HepG2 (cell line): ENCODE measurements around the gene CALML5. TPM values are rescaled to one million over a fixed set of nuclear protein-coding genes. Genes with fewer than 3 reads are reported as not detected.
A peak's percentile ranks its signal among the peaks of the same experiment; 100 is the strongest.

Experiments used
- ATAC-seq: fragments of 200-7000 bp; cut with Tn5 transposase; 3 replicates; pipeline ENCODE4 v1.9.1; 2020; ENCODE audit warnings: mild to moderate bottlenecking, moderate library complexity
- BruUV-seq: library from RNA; stranded (reverse); fragments of 400-500 nt; replicated peaks from 2 replicates; lab custom pipeline; 2021; lab: Mats Ljungman, UMichigan
- CTCF ChIA-PET: fragments of 300-600 bp; formaldehyde crosslinking; extraction: SDS; loops from one replicate; lab custom pipeline; 2021; ENCODE audit warnings: low total read pairs, inconsistent platforms, low intra/inter-chr PET ratio; lab: Yijun Ruan, JAX
- POLR2A ChIA-PET: fragments of 350-600 bp; sonication (Branson Sonifier 250); formaldehyde crosslinking; loops from one replicate; lab custom pipeline; 2020; ENCODE audit warnings: antibody characterized with exemption, inconsistent platforms; lab: Yijun Ruan, JAX
- DNase-seq: peaks from one replicate; pipeline ENCODE4 v3.0.0-alpha.2; 2015; ENCODE audit warnings: low spot score
- FAIRE-seq: peaks from 3 replicates; lab custom pipeline; 2011; peaks lifted over from hg19 to GRCh38; lab: Jason Lieb, UNC
- H2AFZ ChIP-seq: one replicate; pipeline ENCODE4 v1.6.1; 2011; ENCODE audit warnings: low read length, inconsistent platforms
- H3K27ac ChIP-seq: fragments of 300-600 bp; 3 replicates; pipeline ENCODE4 v1.8.0; 2011; ENCODE audit warnings: mixed run types, mild to moderate bottlenecking, mixed read lengths, low read length, inconsistent platforms; ENCODE audit not compliant: insufficient read depth; ENCODE audit errors: extremely low read length
- H3K27me3 ChIP-seq, 2 experiments: fragments of 200-600 bp in 1 of 2; 2 replicates in 1 of 2; 3 replicates in 1 of 2; pipeline versions ENCODE4 v1.6.0 to v1.8.0; 2011; ENCODE audit warnings: low read length in 2 of 2, mild to moderate bottlenecking in 2 of 2, moderate library complexity in 2 of 2, inconsistent platforms in 1 of 2; ENCODE audit not compliant: insufficient read depth in 2 of 2, control insufficient read depth in 1 of 2
- H3K36me3 ChIP-seq, 2 experiments: fragments of 200-600 bp in 1 of 2; replicated peaks in 1 of 2; 2 replicates in 1 of 2; 3 replicates in 1 of 2; pipeline versions ENCODE4 v1.5.1 to v1.8.0; 2011; ENCODE audit warnings: low read length in 2 of 2, inconsistent platforms in 1 of 2; ENCODE audit not compliant: insufficient read depth in 2 of 2, control insufficient read depth in 1 of 2
- H3K4me1 ChIP-seq: 2 replicates; pipeline ENCODE4 v1.5.1; 2012; ENCODE audit warnings: low read length, inconsistent platforms; ENCODE audit not compliant: insufficient read depth
- H3K4me2 ChIP-seq: 2 replicates; pipeline ENCODE4 v1.6.0; 2011; ENCODE audit warnings: low read depth, low read length, inconsistent platforms
- H3K4me3 ChIP-seq, 3 experiments: fragments of 200-600 bp in 1 of 3; sonication (generic), shearing (Covaris generic) in 1 of 3; replicated peaks in 1 of 3; 2 replicates each; pipeline ENCODE4 v1.5.1; 2011 to 2016; ENCODE audit warnings: low read length in 3 of 3, inconsistent platforms in 2 of 3, low read depth in 2 of 3, mild to moderate bottlenecking in 2 of 3, control low read depth in 1 of 3, mixed read lengths in 1 of 3; ENCODE audit not compliant: insufficient read depth in 1 of 3
- H3K79me2 ChIP-seq: one replicate; pipeline ENCODE4 v1.6.1; 2011; ENCODE audit warnings: low read length, inconsistent platforms; ENCODE audit not compliant: insufficient read depth
- H3K9ac ChIP-seq: 2 replicates; pipeline ENCODE4 v1.6.0; 2011; ENCODE audit warnings: mild to moderate bottlenecking, low read depth, low read length, inconsistent platforms; ENCODE audit not compliant: insufficient read depth
- H3K9me3 ChIP-seq: 2 replicates; pipeline ENCODE4 v1.5.1; 2012; ENCODE audit warnings: mild to moderate bottlenecking, low read length
- H4K20me1 ChIP-seq: 2 replicates; pipeline ENCODE4 v1.6.0; 2011; ENCODE audit warnings: inconsistent platforms, mild to moderate bottlenecking, low read length, moderate library complexity; ENCODE audit not compliant: insufficient read depth
- CEBPG ChIP-seq: IDR thresholded peaks from 2 replicates; pipeline ENCODE4 v1.6.1; 2016
- EEA1 ChIP-seq: sonication (generic); formaldehyde crosslinking; IDR thresholded peaks from 2 replicates; pipeline ENCODE4 v1.5.1; 2020; ENCODE audit warnings: mild to moderate bottlenecking, missing genetic modification reagents, borderline replicate concordance
- GATAD2A ChIP-seq: IDR thresholded peaks from 2 replicates; pipeline ENCODE4 v1.6.1; 2016
- HDAC2 ChIP-seq: sonication (generic); formaldehyde crosslinking; IDR thresholded peaks from 2 replicates; pipeline ENCODE4 v1.4.0; 2020; ENCODE audit warnings: missing genetic modification reagents
- KDM2A ChIP-seq: sonication (generic); formaldehyde crosslinking; IDR thresholded peaks from 2 replicates; pipeline ENCODE4 v1.4.0; 2020; ENCODE audit warnings: low read depth, missing genetic modification reagents, borderline replicate concordance
- RBAK ChIP-seq: sonication (generic); formaldehyde crosslinking; IDR thresholded peaks from 2 replicates; pipeline ENCODE4 v1.5.1; 2020; ENCODE audit warnings: mild to moderate bottlenecking, missing genetic modification reagents
- SP4 ChIP-seq: sonication (generic); formaldehyde crosslinking; IDR thresholded peaks from 2 replicates; pipeline ENCODE4 v1.8.1; 2023; ENCODE audit warnings: mild to moderate bottlenecking, missing genetic modification reagents
- ZC3H4 ChIP-seq: sonication (generic); formaldehyde crosslinking; IDR thresholded peaks from 2 replicates; pipeline ENCODE4 v1.4.0; 2020; ENCODE audit warnings: missing genetic modification reagents, borderline replicate concordance
- ZNF20 ChIP-seq: sonication (generic); formaldehyde crosslinking; IDR thresholded peaks from 2 replicates; pipeline ENCODE4 v1.4.0; 2020; ENCODE audit warnings: mild to moderate bottlenecking, moderate library complexity, missing genetic modification reagents
- ZNF614 ChIP-seq: IDR thresholded peaks from 2 replicates; pipeline ENCODE4 v1.6.1; 2018; ENCODE audit warnings: missing biosample characterization, missing genetic modification reagents, inconsistent platforms, borderline replicate concordance
- WGBS: methylation state at CpG from one replicate; pipeline ENCODE4 v1.1.6; 2017; ENCODE audit warnings: low lambda C conversion rate; 5-methylcytosine and 5-hydroxymethylcytosine counted together
- in situ Hi-C: cut with HindIII; loops from 2 replicates; pipeline ENCODE4 v1.10.0; 2017; ENCODE audit warnings: low pct_unique_long_range_greater_than_20kb; ENCODE audit not compliant: extremely low pct_ligation_motif_present
- intact Hi-C: fragments of 100-400 bp; cut with micrococcal nuclease; formaldehyde crosslinking; loops from one replicate; pipeline ENCODE4 v1.10.0; 2022; ENCODE audit not compliant: unreplicated experiment
- polyA plus RNA-seq, 8 experiments: library from polyadenylated mRNA; depleted of rRNA in 3 of 8; stranded (reverse) in 7 of 8; unstranded in 1 of 8; fragments of >200 nt; fragmentation: Illumina TruSeq in 4 of 8; extraction: Trizol in 4 of 8; gene quantifications; 2 replicates each; pipeline versions ENCODE4 v1.2.1 to v1.2.3, GENCODE V29; 2011 to 2016; ENCODE audit warnings: low read depth in 4 of 8, missing spikeins in 1 of 8, mixed read lengths in 1 of 8; ENCODE audit not compliant: insufficient read depth in 1 of 8
- total RNA-seq, 5 experiments: library from RNA; depleted of rRNA; stranded (reverse); fragments of >200 nt; fragmentation: Illumina TruSeq; extraction: Trizol; gene quantifications; 2 replicates each; pipeline ENCODE4 v1.2.3, GENCODE V29; 2016; ENCODE audit warnings: low read depth in 1 of 5
- TF ChIP-seq, protein P1 (sequence below): sonication (generic); formaldehyde crosslinking; IDR thresholded peaks from 2 replicates; pipeline ENCODE4 v1.4.0; 2020; ENCODE audit warnings: missing genetic modification reagents, mild to moderate bottlenecking, borderline replicate concordance
- TF ChIP-seq, protein P2 (sequence below): sonication (generic); formaldehyde crosslinking; IDR thresholded peaks from 2 replicates; pipeline ENCODE4 v1.4.0; 2020; ENCODE audit warnings: missing genetic modification reagents, low read depth, mild to moderate bottlenecking, borderline replicate concordance
- TF ChIP-seq, protein P3 (sequence below): IDR thresholded peaks from 2 replicates; pipeline ENCODE4 v1.4.0; 2020; ENCODE audit warnings: mild to moderate bottlenecking, missing genetic modification reagents

Gene CALML5
- total and polyA plus RNA-seq, 2 of the 13 experiments (the other 11 are each of a cell fraction or from before 2014, with no cell fraction given) = not detected

DNA sequence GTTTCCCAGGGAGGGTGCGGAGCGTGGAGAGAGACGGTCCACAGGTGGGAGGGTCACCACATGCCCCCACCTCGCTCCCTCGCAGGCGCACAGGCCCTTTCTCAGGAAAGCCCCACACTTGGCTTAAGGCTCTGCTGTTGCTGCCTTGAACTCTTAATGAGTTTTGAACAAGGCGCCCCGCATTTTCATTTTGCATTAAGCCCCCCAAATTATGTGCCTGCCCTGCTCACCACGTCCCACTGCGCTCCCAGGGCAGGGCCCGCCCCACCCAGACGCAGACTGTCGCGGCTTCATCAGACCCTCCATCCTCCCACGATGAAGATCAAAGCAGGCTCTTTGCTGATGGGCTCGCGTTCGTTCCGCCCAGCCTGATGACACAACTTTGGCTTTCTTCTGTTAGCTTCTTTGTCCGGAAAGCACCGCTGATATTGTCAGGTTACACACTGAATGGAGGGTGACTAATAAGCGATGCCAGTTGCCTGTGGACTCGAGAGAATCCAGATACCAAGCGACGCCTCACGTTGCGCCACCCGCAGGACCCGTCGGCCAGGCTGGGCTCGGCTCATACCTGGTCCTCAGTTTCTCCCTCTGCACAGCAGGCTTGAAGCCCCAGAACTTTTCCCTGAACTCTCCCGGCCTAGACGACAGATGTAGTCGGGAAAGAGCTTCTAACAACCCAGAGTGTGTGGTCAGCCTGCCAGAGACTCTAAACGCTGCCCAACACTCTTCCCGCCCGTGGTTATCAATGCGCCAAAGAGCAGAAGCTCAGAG lies 34.9 kb upstream of the CALML5 start:
- Histone ChIP-seq H3K4me2 (peak overlapping the region; percentile 71), H3K4me3 (peak overlapping the region in 1 of 3 experiments; percentile 15; a peak in 1 of 6 replicates), H3K27ac (peak overlapping the region; percentile 20), H3K36me3 (no peaks in the 10 kb centered on the region), H3K79me2 (no peaks in the 10 kb centered on the region), H3K9ac (peak overlapping the region; percentile 18; the same call in 1 of the 2 replicates), H3K27me3 (no peaks in the 10 kb centered on the region), H3K9me3 (no peaks in the 10 kb centered on the region), H3K4me1 (peaks cover 97% of the 10 kb centered on the region), H2AFZ (peak overlapping the region; percentile 74), H4K20me1 (no peaks in the 10 kb centered on the region)
- FAIRE-seq (no peak), ATAC-seq (peak; percentile 43), DNase-seq (peak; percentile 84)
- intact Hi-C loops = loop anchor here (2.0 kb wide), 1 partner anchor 15 kb away; no protein-coding TSS in a partner anchor
- CTCF ChIA-PET = no interaction called here
- POLR2A ChIA-PET = interaction anchor here (0.9 to 1.8 kb wide), 3 partner anchors 12 to 88 kb away, joined by 3 to 20 read pairs (median 7); no protein-coding TSS in a partner anchor
- no TSS peak for BruUV-seq
- 69% methylated on average over 38 of the region's 38 CpGs for WGBS
- in situ Hi-C loops = no loop called here
- TF ChIP-seq ZC3H4 (CRISPR knock-in tag) = no peak
- TF ChIP-seq, protein P1, sequence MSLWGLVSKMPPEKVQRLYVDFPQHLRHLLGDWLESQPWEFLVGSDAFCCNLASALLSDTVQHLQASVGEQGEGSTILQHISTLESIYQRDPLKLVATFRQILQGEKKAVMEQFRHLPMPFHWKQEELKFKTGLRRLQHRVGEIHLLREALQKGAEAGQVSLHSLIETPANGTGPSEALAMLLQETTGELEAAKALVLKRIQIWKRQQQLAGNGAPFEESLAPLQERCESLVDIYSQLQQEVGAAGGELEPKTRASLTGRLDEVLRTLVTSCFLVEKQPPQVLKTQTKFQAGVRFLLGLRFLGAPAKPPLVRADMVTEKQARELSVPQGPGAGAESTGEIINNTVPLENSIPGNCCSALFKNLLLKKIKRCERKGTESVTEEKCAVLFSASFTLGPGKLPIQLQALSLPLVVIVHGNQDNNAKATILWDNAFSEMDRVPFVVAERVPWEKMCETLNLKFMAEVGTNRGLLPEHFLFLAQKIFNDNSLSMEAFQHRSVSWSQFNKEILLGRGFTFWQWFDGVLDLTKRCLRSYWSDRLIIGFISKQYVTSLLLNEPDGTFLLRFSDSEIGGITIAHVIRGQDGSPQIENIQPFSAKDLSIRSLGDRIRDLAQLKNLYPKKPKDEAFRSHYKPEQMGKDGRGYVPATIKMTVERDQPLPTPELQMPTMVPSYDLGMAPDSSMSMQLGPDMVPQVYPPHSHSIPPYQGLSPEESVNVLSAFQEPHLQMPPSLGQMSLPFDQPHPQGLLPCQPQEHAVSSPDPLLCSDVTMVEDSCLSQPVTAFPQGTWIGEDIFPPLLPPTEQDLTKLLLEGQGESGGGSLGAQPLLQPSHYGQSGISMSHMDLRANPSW (CRISPR knock-in tag) = no peak
- TF ChIP-seq GATAD2A (CRISPR knock-in tag) = peak; percentile 27; the same call in 1 of the 2 replicates
- TF ChIP-seq, protein P2, sequence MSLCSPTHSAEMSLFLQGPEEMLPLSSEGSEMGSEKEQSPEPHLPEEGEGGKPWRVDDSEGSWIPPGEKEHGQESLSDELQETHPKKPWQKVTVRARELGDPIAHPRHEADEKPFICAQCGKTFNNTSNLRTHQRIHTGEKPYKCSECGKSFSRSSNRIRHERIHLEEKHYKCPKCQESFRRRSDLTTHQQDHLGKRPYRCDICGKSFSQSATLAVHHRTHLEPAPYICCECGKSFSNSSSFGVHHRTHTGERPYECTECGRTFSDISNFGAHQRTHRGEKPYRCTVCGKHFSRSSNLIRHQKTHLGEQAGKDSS (CRISPR knock-in tag) = no peak
- TF ChIP-seq RBAK (CRISPR knock-in tag) = no peak
- TF ChIP-seq, protein P3, sequence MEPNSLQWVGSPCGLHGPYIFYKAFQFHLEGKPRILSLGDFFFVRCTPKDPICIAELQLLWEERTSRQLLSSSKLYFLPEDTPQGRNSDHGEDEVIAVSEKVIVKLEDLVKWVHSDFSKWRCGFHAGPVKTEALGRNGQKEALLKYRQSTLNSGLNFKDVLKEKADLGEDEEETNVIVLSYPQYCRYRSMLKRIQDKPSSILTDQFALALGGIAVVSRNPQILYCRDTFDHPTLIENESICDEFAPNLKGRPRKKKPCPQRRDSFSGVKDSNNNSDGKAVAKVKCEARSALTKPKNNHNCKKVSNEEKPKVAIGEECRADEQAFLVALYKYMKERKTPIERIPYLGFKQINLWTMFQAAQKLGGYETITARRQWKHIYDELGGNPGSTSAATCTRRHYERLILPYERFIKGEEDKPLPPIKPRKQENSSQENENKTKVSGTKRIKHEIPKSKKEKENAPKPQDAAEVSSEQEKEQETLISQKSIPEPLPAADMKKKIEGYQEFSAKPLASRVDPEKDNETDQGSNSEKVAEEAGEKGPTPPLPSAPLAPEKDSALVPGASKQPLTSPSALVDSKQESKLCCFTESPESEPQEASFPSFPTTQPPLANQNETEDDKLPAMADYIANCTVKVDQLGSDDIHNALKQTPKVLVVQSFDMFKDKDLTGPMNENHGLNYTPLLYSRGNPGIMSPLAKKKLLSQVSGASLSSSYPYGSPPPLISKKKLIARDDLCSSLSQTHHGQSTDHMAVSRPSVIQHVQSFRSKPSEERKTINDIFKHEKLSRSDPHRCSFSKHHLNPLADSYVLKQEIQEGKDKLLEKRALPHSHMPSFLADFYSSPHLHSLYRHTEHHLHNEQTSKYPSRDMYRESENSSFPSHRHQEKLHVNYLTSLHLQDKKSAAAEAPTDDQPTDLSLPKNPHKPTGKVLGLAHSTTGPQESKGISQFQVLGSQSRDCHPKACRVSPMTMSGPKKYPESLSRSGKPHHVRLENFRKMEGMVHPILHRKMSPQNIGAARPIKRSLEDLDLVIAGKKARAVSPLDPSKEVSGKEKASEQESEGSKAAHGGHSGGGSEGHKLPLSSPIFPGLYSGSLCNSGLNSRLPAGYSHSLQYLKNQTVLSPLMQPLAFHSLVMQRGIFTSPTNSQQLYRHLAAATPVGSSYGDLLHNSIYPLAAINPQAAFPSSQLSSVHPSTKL (CRISPR knock-in tag) = peak; percentile 39; the same call in 1 of the 2 replicates
- peak; percentile 39; the same call in 1 of the 2 replicates for TF ChIP-seq HDAC2 (CRISPR knock-in tag)
- 0 out of 2 replicates have a peak, but pooled peaks have one; percentile 32 for TF ChIP-seq ZNF614
- TF ChIP-seq CEBPG (CRISPR knock-in tag) = peak; percentile 62; the same call in 1 of the 2 replicates
- TF ChIP-seq SP4 (CRISPR knock-in tag) = 0 out of 2 replicates have a peak, but pooled peaks have one; percentile 37
- no peak for TF ChIP-seq ZNF20 (CRISPR knock-in tag)
- TF ChIP-seq KDM2A (CRISPR knock-in tag) = 0 out of 2 replicates have a peak, but pooled peaks have one; percentile 33
- no peak for TF ChIP-seq EEA1 (CRISPR knock-in tag)
